ENCODE data around the gene MKNK2.

GRCh38 chr19:2014731-2015607, 36.1 kb downstream of the MKNK2 start:
- TF ChIP-seq CTCF (IDR thresholded peaks at IDR 0.05 in 8 of 11, conservative IDR thresholded peaks at IDR 0.05 in 3 of 11) (no peak), POLR2A (IDR thresholded peaks at IDR 0.05) (no peak)
